Immature natural killer cell (primary cell): ENCODE results near the gene NPC1L1. TPM values are rescaled to one million over a fixed set of nuclear protein-coding genes. Genes with fewer than 3 reads are reported as not detected.
A peak's percentile ranks its signal among the peaks of the same experiment; 100 is the strongest.

ENCODE experiments used
- DNase-seq, 3 donors: peaks; one replicate each; pipeline ENCODE4 v3.0.0; 2022; ENCODE audit warnings: mixed read lengths in 1 of 3
- H3K27ac Mint-ChIP-seq, 6 donors: one replicate each; pipeline ENCODE4 v1.8.0; 2020; ENCODE audit warnings: mixed read lengths in 6 of 6, mild to moderate bottlenecking in 5 of 6, inconsistent platforms in 4 of 6, moderate library complexity in 3 of 6
- H3K27me3 Mint-ChIP-seq, 3 donors: one replicate each; pipeline ENCODE4 v1.8.0; 2020 to 2021; ENCODE audit warnings: low read depth in 3 of 3, mild to moderate bottlenecking in 3 of 3, mixed read lengths in 3 of 3, moderate library complexity in 3 of 3, inconsistent platforms in 1 of 3
- H3K36me3 Mint-ChIP-seq, 3 donors: one replicate each; pipeline ENCODE4 v1.8.0; 2020; ENCODE audit warnings: mixed read lengths in 3 of 3, inconsistent platforms in 2 of 3, mild to moderate bottlenecking in 2 of 3
- H3K4me1 Mint-ChIP-seq, 2 donors: one replicate each; pipeline ENCODE4 v1.8.0; 2020; ENCODE audit warnings: inconsistent platforms in 2 of 2, mild to moderate bottlenecking in 2 of 2, mixed read lengths in 2 of 2, moderate library complexity in 1 of 2
- H3K4me3 Mint-ChIP-seq, 5 donors: one replicate each; pipeline ENCODE4 v1.8.0; 2020; ENCODE audit warnings: mild to moderate bottlenecking in 5 of 5, mixed read lengths in 5 of 5, inconsistent platforms in 3 of 5, moderate library complexity in 3 of 5
- H3K9me3 Mint-ChIP-seq, 6 donors: one replicate each; pipeline ENCODE4 v1.8.0; 2020; ENCODE audit warnings: mild to moderate bottlenecking in 6 of 6, mixed read lengths in 6 of 6, inconsistent platforms in 4 of 6, moderate library complexity in 3 of 6
- polyA plus RNA-seq, 3 donors: library from polyadenylated mRNA; unstranded; fragments of 300-500 nt; fragmentation: Illumina TruSeq; gene quantifications; one replicate each; pipeline ENCODE4 v1.2.3, GENCODE V29; 2021

Gene NPC1L1
- polyA plus RNA-seq, 3 donors from 2014 or later, result not detected

DNA sequence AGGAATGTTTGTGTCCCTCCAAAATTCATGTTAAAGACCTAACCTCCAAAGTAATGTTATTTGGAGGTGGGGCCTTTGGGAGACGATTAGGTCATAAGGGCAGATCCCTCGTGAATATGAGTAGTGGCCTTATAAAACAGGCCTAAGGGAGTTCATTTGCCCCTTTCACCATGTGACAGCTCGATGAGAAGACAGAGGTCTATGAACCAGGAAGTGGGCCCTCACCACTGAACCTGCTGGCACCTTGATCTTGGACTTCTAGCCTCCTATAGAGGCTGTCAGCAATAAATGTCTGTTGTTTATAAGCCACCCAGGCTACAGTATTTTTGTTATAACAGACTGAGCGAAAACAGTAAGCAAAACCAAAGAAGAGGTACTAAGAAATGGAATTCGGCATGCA is 64.8 kb downstream of the NPC1L1 start:
- Mint-ChIP-seq H3K4me1 (peaks cover 9 to 15% of the 10 kb centered on the region in 2 donors), H3K36me3 (peaks cover 9 to 65% (median 20%) of the 10 kb centered on the region in 3 donors), H3K27me3 (no peaks in the 10 kb centered on the region), H3K4me3 (no peak overlapping the region), H3K9me3 (no peaks in the 10 kb centered on the region), H3K27ac (no peak overlapping the region)
- no peak for DNase-seq

DNA sequence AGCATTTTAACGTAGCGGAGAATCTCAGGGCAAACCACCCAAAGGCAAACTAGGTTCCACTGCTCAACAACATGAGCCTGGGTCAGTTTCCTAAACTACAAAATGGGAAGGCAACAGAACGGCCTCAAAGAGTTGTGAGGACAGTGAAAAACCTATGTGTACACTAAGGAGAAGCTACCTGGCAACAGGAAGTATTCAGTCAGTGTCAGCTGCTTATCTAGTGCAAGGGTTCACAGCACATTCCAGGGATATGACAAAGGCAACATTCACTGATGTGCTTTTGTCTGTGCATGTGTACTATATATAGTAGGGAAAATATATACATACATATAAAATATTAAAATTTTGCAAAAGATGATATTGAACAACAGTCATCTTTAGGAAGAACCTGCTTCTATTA is 67.8 kb downstream of the NPC1L1 start:
- H3K36me3 Mint-ChIP-seq, result peaks cover 4 to 58% (median 13%) of the 10 kb centered on the region in 3 donors

DNA sequence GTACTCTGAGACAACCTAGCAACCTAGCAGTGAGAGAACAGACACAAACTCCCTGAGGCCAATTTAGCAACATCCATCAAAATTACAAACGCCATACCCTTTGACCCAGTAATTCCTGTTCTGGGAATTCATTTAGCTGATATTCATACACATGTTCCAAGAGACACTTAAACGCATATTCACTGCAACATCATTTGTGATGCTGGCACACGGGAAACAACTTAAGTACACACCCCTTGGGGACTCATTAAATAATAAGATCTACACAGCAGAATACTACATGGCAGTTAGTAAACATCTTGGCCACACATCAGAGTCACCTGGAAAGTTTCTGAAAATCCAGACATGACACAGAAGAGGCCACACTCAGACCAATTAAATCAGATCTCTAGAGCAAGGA is 68.3 kb downstream of the NPC1L1 start:
- Mint-ChIP-seq H3K9me3 (no peaks in the 10 kb centered on the region), H3K4me1 (peaks cover 20 to 41% of the 10 kb centered on the region in 2 donors), H3K27ac (no peak overlapping the region), H3K27me3 (peaks cover 0 to 2% (median 0%) of the 10 kb centered on the region in 3 donors), H3K36me3 (peaks cover 4 to 62% (median 17%) of the 10 kb centered on the region in 3 donors), H3K4me3 (no peak overlapping the region)
- no peak for DNase-seq

More for the DNA sequence above, 67.8 kb downstream of the NPC1L1 start:
- Mint-ChIP-seq H3K27ac (no peak overlapping the region), H3K9me3 (no peaks in the 10 kb centered on the region), H3K4me3 (no peak overlapping the region), H3K4me1 (peaks cover 16 to 37% of the 10 kb centered on the region in 2 donors), H3K27me3 (peaks cover 0 to 2% (median 0%) of the 10 kb centered on the region in 3 donors)
- DNase-seq, result no peak

DNA sequence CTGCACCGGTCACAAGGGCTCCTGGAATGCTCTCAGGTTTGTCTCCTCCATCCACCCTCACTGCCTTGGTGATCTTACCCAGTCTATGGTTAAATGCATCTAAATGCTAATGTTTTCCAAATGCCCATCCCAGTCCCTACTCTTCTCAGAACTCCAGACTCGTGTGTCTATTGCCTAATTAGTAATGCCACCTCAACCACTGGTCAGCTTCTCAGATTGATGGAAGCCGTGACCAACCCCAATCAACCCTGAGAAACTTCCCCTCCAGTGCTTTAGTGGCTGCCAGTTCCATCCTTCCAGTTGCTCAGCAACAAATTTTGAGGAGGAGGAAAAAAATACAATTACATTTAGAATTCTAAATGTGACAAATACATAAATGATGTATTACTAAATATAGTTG is 69.3 kb downstream of the NPC1L1 start:
- H3K4me1 Mint-ChIP-seq, result peaks cover 23 to 44% of the 10 kb centered on the region in 2 donors
- peaks cover 5 to 65% (median 20%) of the 10 kb centered on the region in 3 donors for H3K36me3 Mint-ChIP-seq
- no peak for DNase-seq
- H3K4me3 Mint-ChIP-seq, result no peak overlapping the region
- H3K27me3 Mint-ChIP-seq, result peaks cover 0 to 2% (median 0%) of the 10 kb centered on the region in 3 donors
- H3K9me3 Mint-ChIP-seq, result no peaks in the 10 kb centered on the region
- H3K27ac Mint-ChIP-seq, result peak overlapping the region in 1 of 6 donors; percentile 4

DNA sequence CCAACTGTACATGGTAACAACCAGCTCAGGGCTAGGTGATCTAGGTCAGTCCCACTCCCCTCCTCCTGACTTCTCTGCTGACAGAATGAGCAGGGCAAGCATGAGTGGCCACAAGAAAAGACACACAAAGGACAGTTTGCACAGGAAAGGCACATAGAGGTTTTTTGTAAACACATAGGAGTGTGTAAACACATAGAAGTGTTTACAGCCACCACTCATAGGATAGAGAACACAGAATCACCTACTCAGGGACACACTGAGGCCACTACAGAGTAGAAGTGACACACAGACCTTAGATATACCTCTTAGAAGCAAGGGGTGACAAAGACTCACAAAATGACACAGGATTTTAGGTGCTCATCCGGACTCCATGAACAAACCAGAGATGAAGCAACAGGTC is 69.7 kb downstream of the NPC1L1 start:
- no peak for DNase-seq
- Mint-ChIP-seq H3K27me3 (peaks cover 0 to 2% (median 0%) of the 10 kb centered on the region in 3 donors), H3K36me3 (peaks cover 5 to 62% (median 20%) of the 10 kb centered on the region in 3 donors), H3K9me3 (no peaks in the 10 kb centered on the region), H3K4me1 (peaks cover 27 to 48% of the 10 kb centered on the region in 2 donors), H3K27ac (peak overlapping the region in 1 of 6 donors; percentile 4), H3K4me3 (no peak overlapping the region)

DNA sequence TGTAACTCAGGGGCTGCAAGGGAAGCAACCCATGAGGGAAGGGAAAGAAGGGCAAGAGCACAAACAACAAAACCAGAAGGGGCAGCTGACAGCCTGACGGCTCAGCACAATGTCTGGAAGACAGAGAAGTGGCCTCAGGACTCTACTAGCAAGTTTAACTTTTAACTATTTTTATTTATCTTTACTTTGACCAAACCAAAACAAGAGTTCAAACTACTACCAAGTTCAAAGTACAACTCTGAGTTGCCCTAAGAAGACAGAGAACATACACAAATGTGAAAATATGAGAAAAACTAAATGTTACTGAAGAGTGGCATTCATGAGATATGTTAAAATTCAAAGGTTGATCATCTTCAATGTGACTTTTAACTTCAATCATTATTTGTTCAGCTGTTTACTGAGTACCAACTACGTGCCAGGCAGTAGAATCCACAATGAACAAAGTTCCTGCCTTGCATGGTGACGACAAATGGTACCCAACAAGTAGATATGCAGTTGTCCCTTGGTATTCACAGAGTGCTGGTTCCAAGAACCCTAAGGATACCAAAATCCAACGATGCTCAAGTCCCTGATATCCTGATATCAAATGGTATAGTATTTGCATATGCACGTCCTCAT is 70.4 kb downstream of the NPC1L1 start:
- Mint-ChIP-seq H3K36me3 (peaks cover 5 to 60% (median 20%) of the 10 kb centered on the region in 3 donors), H3K27me3 (peaks cover 0 to 2% (median 0%) of the 10 kb centered on the region in 3 donors), H3K4me3 (no peak overlapping the region), H3K27ac (no peak overlapping the region), H3K9me3 (no peaks in the 10 kb centered on the region), H3K4me1 (peaks cover 34 to 55% of the 10 kb centered on the region in 2 donors)
- no peak for DNase-seq

DNA sequence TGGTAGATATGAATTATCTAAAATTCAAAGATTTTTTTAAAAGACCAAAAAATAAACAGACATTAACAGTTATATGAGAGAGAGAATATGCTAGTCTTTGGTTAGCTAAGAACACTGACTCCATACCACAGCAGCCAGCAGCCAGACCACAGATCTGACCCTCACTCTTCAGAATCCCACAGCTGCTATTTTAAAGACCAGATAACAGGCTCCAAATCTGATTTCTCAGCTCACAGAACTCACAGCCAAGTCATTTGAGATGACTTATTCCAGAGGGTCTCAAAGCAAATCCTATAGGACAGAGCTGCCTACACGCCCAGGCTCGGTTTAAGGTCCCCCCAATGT is 71.0 kb downstream of the NPC1L1 start:
- Mint-ChIP-seq H3K9me3 (no peaks in the 10 kb centered on the region), H3K27ac (no peak overlapping the region), H3K36me3 (peaks cover 5 to 58% (median 20%) of the 10 kb centered on the region in 3 donors), H3K4me3 (no peak overlapping the region), H3K27me3 (peaks cover 0 to 2% (median 0%) of the 10 kb centered on the region in 3 donors), H3K4me1 (peaks cover 40 to 61% of the 10 kb centered on the region in 2 donors)
- no peak for DNase-seq

DNA sequence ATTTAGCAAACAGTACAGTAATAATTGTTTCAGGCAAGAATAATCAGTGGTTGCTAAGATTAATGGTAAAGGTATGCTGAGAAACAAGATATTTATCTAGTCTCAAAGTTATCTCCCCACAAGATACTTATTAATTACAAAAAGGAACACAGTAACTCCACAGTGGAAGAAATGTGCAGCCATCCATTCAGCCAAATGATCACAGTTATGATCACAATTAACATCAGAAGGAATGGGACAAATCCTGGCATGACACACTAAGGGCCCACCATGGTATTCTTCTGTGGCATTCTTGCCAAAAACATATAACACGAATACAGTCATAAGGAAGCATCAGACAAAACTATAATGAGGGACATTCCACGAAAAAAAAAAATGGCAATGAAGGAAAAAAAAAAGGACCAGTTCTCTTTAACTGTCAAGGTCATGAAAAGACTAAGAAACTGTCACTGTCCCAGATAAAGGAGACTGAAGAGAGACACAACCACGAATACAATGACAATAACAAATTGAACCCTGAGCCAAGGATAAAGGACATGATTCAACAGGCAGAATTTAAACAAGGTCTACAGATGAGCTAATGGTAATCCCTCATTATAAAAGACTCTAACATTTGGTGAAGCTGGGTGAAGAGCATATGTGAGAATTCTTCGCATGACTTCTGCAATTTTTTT is 71.5 kb downstream of the NPC1L1 start:
- DNase-seq, result no peak
- H3K27me3 Mint-ChIP-seq, result peaks cover 0 to 2% (median 2%) of the 10 kb centered on the region in 3 donors
- peaks cover 44 to 65% of the 10 kb centered on the region in 2 donors for H3K4me1 Mint-ChIP-seq
- peaks cover 5 to 61% (median 20%) of the 10 kb centered on the region in 3 donors for H3K36me3 Mint-ChIP-seq
- no peak overlapping the region for H3K4me3 Mint-ChIP-seq
- H3K27ac Mint-ChIP-seq, result peak overlapping the region in 1 of 6 donors; percentile 41
- H3K9me3 Mint-ChIP-seq, result no peaks in the 10 kb centered on the region

DNA sequence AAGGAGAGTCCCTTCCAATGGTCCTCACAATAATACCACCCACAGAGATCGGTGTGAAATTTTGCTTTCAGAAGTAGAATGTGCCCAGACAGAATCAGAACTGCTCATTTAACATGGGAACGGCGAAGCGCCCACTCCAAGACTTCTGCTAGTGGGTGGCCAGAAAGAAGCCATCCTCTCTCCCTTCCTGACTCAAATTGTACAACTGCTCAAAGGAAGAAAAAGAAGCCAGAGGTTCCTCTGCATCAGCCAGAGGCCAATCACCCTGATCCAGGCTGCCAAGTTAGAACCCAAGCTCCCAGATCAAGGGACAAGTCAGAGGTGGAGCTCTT is 73.9 kb downstream of the NPC1L1 start:
- DNase-seq, result no peak
- Mint-ChIP-seq H3K27ac (peak overlapping the region; percentile 18 to 63 (median 52)), H3K4me1 (peaks cover 50 to 70% of the 10 kb centered on the region in 2 donors), H3K9me3 (no peaks in the 10 kb centered on the region), H3K4me3 (peak overlapping the region in 4 of 5 donors; percentile 0 to 38 (median 16)), H3K36me3 (peaks cover 5 to 48% (median 9%) of the 10 kb centered on the region in 3 donors), H3K27me3 (peaks cover 0 to 2% (median 2%) of the 10 kb centered on the region in 3 donors)

DNA sequence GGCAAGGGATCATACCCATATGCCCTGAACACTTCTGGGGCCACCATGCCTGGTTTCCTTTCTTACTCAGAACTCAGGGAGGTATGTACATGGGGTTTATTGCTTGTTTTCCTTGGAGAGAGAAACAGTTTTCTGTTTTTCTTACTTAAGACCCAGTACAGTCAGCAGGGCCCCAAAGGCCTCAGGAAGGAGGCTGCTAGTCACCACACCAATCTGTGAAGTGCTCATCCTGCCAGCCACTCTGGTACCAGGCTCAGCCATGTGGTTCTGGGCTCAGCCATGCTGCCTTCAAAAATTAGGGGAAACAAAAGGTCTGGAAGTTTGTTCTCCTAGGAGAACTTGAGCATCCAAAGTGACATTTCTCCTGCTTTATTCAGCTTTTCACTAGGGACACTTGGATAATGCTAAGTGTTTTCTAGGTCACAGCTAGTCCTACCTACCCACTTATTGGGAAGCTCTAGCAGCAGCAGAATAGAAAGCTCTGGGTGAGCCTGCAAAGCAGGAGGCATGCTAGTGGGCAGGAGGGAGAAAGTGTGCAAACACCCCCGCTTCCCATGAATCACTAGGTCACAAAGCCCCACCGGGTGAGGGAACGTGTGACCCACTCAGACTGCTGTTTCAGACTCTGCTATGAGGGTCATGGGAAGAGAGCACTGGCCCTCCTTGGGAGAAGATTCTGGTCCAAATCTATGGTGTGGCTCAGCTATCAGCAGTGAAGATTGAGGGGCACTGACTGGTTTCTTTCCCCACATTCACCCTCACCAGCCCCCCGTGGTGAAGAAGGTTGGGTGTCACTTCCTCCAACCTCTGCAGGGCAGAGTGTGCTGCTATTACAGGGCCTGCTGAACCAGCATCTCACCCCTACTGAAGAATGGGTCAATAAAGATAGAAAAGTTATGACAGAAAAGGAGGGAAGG is 74.6 kb downstream of the NPC1L1 start:
- peak overlapping the region in 5 of 6 donors; percentile 18 to 67 (median 56) for H3K27ac Mint-ChIP-seq

DNA sequence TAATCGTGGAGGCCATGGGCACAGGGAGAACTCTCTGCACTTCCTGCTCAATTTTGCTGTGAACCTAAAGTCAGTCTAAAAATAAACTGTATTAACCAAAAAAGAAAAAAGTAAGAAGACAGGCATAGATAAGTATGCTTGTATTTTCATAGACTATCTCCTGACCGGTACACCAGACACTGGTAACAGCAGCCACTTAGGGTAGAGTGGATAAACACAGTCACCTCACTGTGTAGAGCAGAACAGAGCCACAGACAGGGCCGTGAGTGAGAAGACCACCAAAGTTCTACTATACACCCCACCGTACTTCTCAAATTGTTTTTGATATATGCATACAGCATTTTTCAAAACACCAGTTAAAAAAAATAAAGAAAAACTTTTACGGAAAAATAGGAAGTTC is 75.6 kb downstream of the NPC1L1 start:
- Mint-ChIP-seq H3K4me3 (peak overlapping the region in 2 of 5 donors; percentile 18 to 40), H3K4me1 (peaks cover 60 to 87% of the 10 kb centered on the region in 2 donors), H3K36me3 (peaks cover 5 to 42% (median 14%) of the 10 kb centered on the region in 3 donors), H3K9me3 (no peaks in the 10 kb centered on the region), H3K27me3 (peaks cover under 1 to 5% (median 4%) of the 10 kb centered on the region in 3 donors), H3K27ac (no peak overlapping the region)
- no peak for DNase-seq

More for the DNA sequence above, 74.6 kb downstream of the NPC1L1 start:
- peaks cover 5 to 43% (median 10%) of the 10 kb centered on the region in 3 donors for H3K36me3 Mint-ChIP-seq
- H3K27me3 Mint-ChIP-seq, result peaks cover 0 to 2% (median 2%) of the 10 kb centered on the region in 3 donors
- no peaks in the 10 kb centered on the region for H3K9me3 Mint-ChIP-seq
- H3K4me3 Mint-ChIP-seq, result peak overlapping the region; percentile 0 to 71 (median 22)
- H3K4me1 Mint-ChIP-seq, result peaks cover 52 to 76% of the 10 kb centered on the region in 2 donors
- peak in 1 of 3 donors; percentile 24 for DNase-seq

DNA sequence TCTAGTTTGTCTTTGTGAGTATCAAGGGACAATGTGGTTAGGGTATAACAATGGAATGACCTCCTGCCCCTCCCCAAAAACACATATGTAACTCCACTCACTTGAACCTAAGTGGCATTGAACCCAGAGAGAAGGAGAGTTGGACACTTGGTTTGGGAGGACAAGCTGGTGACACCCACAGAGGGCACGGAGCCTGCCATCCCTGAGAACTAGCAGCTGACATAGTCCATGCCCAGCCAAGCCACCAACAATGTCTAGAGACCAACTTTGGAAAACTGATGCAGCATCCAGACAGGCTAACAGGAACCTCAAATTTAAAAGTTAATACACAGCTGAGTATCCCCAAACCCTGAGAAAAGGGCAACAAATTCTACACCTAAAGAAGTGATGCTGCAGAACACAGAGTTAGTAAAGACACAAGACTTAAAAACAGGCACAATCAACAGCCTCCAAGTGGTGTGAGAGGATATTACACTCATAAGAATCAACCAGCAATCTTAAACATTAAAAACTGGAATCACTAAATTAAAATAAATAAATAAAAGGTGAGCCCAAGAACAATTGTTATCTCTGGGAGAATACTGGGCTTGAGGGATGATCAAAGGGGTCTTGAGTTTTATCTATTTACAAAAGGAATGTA is 77.8 kb downstream of the NPC1L1 start:
- peaks cover 4 to 10% (median 4%) of the 10 kb centered on the region in 3 donors for H3K27me3 Mint-ChIP-seq
- H3K27ac Mint-ChIP-seq, result no peak overlapping the region
- peaks cover 68 to 76% of the 10 kb centered on the region in 2 donors for H3K4me1 Mint-ChIP-seq
- no peak overlapping the region for H3K4me3 Mint-ChIP-seq
- H3K36me3 Mint-ChIP-seq, result peaks cover 5 to 32% (median 16%) of the 10 kb centered on the region in 3 donors
- no peaks in the 10 kb centered on the region for H3K9me3 Mint-ChIP-seq
- DNase-seq, result no peak
